Islet of Langerhans (tissue), 1 donor: ENCODE measurements around the gene DOCK2.

Experiments
- FAIRE-seq: peaks from one replicate; lab custom pipeline; 2011; peaks lifted over from hg19 to GRCh38; lab: Jason Lieb, UNC

DOCK2 gene

DNA sequence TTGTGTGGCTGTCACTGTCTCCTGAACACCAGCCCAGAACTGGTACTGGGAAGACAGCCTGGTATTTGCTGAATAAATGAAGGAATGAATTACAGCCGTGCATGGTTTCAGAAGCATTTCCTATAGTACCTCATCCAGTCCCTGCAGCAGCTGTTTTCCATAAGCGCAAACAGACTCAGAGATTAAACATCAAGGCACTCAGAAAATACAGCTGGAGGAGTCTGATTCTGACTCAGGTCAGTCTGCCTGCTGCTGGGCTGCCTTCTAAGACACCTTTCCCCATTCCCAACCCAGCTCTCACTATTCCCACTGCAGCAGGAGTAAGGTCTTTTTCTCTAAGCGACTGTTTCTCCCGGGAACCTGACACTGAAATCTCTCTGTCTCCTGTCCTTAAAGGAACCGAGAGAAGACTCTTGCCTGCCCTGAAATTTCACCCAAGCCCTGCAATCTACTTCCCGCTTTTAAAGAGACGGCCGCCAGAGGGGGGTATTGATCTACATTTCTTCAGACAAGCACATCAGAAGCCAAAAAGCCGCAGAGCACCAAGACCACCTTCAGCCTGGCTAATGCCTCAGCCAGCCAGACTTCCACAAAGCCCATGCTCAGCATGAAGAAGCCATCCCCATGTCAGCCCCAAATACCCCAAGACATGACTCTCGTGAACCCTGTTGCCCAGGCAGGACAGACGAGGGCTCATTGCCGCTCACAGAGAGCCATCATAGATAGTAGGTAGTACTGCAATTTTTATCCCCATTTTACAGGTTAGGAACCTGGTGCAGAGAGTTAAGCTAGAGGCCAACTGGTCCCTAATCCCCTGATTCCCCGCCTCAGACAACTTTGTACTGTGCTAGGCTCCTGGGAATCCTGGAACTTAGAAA lies 463.2 kb downstream of the DOCK2 start:
- no peak for FAIRE-seq

DNA sequence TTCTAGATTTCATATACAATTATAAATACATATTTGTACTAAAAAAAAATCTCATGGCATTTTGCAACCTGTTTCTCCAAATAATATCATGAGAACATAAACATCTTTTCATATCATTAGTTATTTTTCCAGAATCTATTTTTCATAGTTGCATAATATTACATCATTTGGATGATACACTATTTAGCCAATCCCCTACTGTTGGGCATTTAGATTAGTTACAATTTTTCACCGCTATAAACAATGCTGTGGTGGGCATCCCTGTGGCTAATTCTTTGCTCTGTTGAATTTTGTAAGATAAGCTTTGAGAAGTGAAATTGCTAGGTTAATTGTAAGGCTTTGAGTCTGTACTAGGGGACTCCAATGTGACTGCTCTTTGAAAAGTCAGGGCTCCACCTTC lies 466.4 kb downstream of the DOCK2 start:
- no peak for FAIRE-seq

DNA sequence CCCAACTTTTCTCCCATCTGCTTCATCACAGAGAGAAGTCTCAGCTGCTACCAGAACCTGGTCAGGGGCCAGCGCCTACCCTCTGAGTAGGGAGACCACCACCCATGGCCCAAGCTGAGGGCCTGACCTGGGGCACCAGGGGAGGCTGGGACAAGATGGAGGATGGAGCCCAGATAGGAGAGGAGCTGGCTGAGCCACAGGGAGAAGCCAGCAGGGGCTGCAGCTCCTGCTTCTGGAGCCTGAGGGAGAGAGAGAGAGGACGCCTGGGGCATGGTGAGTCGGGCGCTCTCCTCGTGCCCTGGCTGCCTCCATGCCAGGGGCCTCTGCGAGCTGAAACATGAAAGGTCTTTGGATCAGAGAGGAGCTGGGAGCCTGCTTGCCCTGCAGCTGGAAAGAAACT lies 467.2 kb downstream of the DOCK2 start:
- no peak for FAIRE-seq

DNA sequence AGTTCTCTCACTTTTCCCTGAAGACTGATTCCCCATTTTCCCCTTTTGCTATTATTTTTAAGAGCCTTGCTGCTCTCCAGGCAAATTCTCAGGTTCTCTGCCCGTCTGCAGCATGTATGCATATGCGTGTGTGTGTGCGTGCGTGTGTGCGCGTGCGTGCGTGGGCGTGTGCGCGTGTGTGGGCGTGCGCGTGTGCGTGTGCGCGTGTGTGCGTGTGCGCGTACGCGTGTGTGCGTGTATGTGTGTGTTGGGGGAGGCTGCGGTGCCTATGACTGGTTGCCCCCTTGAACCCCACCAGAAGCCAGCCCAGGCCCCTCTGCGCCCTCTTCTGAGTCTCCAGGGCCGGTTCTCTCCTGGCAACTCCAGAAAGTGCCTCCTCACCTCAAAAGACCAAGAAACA lies 467.6 kb downstream of the DOCK2 start:
- no peak for FAIRE-seq

DNA sequence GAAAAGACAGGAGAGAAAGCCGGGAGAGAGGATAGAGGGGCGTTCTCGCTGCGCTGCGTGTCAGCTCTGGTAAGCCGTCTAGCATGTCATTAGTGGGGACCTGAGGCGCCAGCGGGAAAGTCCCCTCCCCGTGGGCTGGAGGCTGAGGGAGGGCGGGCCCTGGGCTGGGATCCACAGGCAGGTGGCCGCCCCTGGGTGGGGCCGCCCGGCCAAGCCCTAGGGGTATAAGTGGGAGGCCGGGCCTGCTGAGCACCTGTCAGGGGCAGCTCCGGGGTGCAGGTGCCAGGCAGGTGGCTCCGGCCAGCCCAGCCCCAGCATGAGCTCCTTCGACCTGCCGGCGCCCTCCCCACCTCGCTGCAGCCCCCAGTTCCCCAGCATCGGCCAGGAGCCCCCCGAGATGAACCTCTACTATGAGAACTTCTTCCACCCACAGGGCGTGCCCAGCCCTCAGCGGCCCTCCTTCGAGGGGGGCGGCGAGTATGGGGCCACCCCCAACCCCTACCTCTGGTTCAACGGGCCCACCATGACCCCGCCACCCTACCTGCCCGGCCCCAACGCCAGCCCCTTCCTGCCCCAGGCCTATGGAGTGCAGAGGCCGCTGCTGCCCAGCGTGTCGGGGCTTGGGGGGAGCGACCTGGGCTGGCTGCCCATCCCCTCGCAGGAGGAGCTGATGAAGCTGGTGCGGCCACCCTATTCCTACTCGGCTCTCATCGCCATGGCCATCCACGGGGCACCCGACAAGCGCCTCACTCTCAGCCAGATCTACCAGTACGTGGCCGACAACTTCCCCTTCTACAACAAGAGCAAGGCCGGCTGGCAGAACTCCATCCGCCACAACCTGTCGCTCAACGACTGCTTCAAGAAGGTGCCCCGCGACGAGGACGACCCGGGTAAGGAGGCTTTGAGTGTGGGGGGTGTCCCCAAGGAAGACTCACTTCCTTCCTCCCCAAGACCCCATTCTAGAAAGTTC lies 468.9 kb downstream of the DOCK2 start, which contains the start of gene FOXI1:
TSS of gene FOXI1 (plus strand) at position 256 of the 970 bp plus-strand sequence. CDS start at position 317, 61 bp downstream.
- FAIRE-seq = no peak

DNA sequence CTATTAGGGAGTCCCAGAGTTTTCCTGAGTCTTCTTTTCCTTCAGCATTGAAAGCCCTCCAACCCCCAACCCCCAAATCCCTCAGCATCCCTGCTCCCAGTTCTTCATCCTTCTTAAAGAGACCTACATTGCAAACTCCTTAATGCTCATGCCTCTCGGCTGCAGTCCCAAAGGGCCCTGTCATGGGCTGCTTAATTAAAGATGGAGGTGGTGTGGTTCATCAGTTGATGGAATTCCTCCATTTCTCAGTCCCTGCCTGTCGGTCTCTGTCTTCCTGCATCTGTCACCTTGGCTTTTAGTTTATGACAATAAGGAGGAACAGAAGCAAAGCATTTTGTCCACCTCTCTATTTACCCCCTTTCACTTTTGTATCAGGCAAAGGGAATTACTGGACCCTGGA lies 470.6 kb downstream of the DOCK2 start:
- FAIRE-seq = no peak

DNA sequence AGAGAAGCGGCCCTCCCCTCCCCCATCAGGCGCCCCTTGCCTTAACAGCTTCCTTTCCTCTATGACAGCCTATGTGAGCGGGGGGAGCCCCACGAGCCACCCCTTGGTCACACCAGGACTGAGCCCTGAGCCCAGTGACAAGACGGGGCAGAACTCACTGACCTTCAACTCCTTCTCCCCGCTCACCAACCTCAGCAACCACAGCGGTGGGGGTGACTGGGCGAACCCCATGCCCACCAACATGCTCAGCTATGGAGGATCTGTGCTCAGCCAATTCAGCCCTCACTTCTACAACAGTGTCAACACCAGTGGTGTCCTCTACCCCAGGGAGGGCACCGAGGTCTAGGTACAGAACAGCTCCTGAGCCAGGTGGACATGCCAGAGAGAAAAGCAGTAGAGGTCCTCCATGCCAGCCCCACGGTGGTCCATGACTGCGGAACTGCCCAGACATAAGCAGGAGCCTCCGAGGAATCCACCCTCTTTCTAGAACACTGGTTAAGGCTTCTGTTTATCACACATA lies 471.3 kb downstream of the DOCK2 start:
- FAIRE-seq = no peak

DNA sequence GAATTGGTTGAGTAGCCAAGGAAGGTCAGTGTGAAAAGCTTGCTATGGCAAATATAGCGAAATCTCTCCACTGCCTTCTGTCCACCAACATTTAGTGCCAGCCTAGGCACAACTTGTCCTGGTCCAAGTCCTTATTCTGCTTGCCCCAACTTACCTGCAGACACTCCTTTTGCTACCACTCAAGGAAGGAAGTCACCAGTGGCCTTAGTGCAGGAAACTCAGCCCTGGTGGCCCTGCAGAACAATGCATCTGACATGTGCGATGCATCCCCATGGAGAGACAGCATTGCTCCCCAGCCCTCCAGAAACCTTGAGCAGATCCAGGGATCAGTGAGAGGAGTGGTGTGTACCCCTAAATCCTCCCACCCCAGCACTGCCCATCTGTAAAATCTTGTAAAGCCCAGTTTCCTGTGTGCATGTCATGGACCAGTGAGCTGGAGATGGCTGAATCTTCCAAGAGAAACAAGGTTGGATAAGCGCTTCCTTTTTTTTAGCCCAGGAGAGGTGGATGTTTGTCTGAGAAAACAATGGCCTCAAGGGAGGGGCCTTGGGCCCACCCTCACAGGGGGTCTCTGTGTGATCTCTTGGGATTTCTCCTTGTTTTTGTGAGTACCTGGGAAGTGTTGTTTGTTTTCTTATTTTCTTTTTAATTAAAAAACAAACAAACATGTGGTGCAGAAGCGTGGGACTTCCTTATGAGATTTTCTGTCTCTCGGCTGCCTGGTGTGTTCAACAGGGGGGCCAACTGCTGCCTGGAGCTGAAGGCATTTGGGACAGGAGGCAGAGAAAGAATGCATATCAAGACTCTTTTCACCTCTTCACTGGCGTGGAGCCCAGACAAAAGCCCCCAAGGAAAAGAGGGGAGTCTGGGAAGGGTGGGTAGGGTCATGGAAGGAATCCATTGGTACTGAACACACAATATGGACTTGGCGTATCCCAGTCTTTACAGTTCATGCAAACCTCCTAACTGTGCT lies 472.3 kb downstream of the DOCK2 start:
- FAIRE-seq = no peak

DNA sequence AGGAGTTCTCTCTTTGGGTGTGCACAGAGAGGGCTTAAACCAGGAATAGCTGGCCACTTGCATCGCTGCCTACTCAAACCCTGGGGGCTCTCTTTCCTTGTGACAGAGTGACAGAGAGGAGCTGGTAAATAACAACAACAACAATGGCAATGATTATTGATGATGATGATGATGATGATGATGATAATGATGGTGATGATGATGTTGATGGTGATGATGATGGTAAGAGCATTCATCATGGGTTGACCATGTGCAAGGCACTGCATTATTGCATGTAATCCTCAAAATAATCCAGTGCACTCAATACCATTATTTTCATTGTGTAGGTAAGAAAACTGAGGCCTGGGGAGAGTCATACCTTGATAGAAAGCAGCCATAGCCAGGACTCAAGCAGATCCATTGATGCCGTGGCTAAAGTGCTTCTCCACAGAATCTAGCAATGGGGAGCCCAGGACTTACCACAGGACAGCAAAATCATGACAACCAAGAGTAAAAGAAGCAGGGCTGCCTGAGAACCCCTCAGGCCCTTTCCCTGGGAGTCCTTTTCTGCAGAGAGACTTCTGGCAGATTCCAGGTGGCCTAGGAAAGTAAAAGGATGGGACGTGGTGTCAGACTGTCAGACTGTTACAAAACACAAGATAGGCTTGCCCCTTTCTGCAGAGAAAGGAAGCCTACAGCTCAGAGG lies 473.5 kb downstream of the DOCK2 start:
- no peak for FAIRE-seq

DNA sequence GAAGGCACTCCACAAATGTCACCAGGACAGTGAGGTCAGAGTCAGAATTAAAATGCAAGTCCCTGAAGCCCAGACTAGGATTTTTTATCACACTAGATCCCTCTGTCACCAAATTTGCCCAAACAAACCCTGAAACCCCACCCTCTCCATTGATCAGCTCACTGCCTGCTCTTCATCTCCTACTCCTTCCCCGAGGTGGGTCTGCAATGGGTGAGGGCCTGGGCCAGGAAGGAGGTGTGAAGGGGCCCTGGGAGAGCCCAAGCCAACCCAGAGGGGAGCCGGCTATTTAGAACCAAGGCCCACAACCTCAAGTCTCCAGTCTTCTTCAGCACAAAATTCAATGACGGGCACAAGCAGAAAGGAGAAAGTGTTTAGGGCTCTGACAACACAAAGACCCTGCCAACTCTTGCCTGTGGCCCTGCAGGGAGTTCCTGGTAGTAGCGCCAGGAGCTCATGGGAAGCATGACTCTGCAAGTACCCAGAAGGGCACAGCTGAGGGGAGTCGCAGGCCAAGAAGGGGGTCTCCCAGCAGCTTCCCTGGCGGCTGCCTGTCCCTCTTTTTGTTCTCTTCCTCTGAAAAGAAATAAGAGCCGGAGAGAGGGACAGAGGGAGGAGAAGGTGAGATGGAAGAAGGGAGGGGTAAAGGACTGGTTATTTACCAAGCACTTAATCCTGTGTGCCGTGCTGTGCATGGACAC lies 474.2 kb downstream of the DOCK2 start:
- FAIRE-seq = no peak

DNA sequence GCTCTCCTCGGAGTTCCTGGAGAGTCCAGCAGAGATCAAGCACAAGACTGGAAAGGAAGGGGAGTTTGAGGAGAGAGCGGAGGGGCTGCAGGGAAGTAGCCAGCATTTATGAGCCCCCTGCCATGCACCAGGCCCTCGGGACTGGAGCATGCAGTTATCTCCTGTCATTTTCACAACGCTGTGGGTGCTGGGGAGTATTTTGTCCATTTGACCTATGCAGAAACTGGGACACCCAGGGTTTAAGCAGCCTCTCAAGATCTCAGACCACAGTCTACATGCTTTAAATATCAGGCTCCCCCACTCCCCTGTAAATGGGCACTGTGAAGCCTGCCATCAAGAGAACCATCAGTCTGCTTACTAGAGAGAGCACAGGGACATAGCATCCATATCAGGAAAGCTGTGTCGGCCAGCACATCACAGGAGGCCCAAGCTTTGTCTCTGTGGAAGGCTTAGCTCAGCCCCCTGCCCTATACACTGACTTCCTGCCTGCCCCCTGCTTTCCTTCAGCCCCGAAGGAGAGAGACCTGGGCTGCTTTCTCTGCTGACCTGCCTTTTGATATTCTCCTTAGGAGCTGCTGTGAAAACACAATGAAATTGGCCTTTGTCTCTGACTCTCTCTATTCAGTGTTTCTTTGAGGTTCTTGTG lies 475.9 kb downstream of the DOCK2 start:
- no peak for FAIRE-seq

DNA sequence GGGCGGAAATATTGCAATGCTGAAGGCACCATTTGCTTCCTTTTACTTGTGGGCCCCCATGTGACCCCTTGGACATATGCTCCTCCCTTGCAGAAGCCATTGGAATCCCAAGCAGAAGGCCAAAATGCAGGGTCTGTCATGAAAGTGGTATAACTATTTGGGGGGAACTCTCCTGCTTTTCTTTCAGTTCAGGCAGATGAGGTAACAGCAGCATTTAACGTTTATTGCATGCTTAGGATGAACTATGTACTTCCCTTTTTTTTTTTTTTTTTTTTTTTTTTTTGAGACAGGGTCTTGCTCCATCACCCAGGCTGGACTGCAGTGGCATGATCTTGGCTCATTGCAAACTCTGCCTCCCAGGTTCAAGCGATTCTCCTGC lies 476.4 kb downstream of the DOCK2 start:
- no peak for FAIRE-seq

DNA sequence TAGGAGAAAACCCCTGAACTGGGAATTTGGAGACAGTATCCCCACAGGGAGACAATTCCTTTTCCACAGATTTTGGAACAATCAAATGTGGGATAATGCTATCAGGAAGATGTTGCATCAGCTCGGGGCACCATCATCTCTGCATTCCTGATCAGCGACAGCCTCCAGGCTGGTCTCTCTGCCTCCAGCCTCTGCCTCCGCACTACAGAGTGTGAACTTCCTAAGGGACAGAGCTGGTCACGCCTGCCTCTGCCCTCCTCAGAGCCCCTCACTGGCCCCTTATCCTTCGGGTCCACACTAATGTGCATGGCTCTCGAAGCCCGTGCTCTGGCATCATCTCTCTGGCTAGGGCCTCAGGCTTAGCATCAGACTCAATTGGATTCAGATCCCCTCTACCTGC lies 477.2 kb downstream of the DOCK2 start:
- FAIRE-seq = no peak

DNA sequence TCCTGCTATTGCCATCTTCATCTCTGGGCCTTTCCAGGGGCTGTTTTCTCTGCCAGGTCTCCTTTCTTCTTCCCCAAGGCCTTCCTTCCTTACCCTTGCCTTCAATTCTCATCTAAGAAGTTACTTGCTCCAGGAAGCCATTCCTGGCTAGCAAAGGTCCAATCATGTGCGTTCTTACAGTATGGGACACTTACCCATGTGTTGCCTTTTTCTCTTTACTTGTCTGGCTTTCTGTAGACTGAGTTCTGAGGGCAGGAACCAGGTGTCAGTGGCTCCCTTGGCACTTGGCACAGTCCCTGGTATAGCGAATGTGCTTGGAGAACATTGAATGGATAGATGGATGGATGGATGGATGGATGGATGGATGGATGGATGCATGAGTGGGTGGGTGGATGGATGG lies 478.9 kb downstream of the DOCK2 start:
- no peak for FAIRE-seq

DNA sequence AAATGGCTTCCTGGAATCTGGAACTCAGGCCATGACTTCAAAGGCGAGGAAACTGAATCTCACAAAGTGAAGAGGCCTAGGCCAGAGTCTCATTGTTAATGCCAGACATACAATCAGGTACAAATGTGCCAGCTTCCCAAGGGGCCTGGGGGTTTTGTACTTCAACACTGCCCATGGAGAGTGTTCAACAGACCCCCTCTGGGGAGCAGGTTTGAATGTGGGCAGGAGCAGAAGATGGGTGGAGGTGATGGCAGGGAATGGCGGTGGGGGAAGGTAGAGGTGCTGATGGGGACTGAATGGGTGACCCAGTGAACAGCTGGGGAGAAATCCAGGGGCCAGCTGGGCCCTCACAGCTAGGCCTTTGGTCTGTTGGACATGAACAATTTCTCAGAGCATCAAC lies 480.7 kb downstream of the DOCK2 start:
- FAIRE-seq = no peak

DNA sequence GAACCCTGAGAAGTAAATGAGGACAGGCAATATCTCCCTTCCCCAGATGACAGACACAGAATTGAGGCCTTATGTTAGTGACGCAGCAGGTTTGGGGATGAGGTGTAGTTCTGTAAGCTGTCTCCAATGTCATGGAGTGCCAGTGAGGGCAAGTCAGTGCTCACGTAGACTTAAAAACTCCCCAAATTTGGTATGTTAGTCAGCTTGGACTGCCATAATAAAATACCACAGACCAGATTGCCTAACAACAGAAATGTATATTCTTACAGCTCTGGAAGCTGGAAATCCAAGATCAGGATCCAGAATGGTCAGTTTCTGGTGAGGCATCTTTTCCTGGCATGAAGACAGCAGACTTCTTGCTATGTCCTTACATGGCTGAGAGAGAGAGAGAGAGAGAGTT lies 483.5 kb downstream of the DOCK2 start:
- no peak for FAIRE-seq

DNA sequence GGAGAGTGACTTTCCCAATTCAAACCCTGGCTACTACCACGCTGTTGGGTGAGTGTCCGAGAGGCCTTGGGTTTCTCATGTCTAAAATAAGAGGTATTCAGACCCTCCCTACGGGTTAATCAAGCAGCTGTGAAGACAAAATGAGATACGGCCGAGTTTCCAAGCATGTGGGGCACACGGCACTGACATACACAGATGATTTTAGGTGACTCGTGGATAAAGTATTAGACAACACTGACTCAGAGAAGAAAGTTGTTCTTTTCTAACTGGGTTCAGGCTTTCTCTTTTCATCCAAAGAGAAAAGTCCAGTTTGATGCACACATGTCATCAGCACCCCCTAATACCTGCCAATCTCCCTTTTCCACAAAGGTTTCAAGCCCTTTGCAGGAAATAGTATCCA lies 484.2 kb downstream of the DOCK2 start:
- no peak for FAIRE-seq

DNA sequence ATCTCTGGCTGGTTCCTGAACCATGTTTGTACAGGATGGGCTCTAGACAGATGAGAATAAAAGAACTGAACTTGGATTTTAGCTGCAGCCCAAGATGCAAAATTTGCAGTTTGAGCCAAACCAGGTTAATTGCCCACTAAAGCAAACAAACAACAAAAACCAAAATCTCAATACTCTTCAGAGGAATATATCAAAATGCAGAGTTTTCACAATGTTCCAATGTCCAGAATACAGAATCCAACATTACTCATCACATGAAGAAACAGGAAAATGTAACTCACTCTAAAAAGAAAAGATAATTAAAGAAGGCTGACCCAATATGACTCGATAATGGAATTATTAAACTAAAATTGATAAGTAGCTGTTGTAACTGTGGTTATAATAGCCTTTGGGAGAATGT lies 489.0 kb downstream of the DOCK2 start:
- no peak for FAIRE-seq

DNA sequence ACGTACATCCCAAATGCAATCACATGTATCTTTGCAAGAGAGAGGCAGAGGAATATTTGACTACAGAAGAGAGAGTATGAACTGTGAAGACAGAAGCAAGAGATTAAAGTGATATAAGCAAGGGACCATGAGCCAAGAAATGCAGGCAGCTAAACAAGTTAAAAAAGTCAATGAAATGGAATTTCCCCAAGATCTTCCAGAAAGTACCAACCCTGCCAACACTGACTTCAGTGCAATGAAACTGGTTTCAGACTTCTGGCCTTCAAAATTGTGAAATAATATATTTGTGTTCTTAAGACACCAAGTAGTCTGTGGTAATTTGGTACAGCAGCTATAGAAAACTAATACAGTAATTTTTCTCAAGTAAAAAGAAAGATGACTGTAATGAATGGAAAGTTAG lies 489.6 kb downstream of the DOCK2 start:
- no peak for FAIRE-seq

DNA sequence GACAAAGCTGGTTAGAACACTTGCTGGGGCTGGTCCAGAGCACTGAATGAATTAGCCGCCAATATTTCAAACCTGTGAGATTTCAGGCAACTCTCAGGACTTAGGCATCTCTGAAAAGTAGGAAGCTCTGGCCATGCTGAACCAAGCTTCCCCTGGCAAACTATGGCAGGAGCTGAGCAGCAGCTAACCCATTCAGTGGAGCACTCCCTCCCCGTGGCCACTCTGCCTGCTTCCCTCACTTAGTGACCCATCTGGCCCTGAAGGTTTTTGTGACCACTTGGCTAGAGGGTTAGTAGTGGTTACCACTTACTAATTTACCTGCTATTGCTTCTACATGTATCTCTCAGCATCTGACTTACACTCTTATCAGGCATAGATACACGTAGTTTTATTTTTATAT lies 494.2 kb downstream of the DOCK2 start:
- FAIRE-seq = no peak
